Measurements from ENCODE around the gene ARID2. TPM values are rescaled to one million over a fixed set of nuclear protein-coding genes. Genes with fewer than 3 reads are reported as not detected.

Gene ARID2
- total and polyA plus RNA-seq, 2 donors from 2014 or later, result 4.4 to 35.7 TPM

GRCh38 chr12:45785315-45785714, 55.8 kb downstream of the ARID2 start:
- Histone ChIP-seq H3K4me1 (ENCODE audit: control insufficient read depth in 2 of 3, insufficient read depth in 2 of 3, low read depth in 1 of 3, low read length in 3 of 3) (peaks cover 0 to 3% (median 0%) of the 10 kb centered on the region in 3 donors), H3K27me3 (ENCODE audit: control insufficient read depth, insufficient read depth, low read length) (no peaks in the 10 kb centered on the region), H3K9me3 (ENCODE audit: control insufficient read depth in 2 of 3, insufficient read depth in 1 of 3, low read length in 3 of 3) (no peaks in the 10 kb centered on the region), H3K4me3 (ENCODE audit: low read length in 3 of 3) (no peak overlapping the region), H3K9ac (ENCODE audit: low read length in 3 of 3) (no peak overlapping the region), H3K36me3 (ENCODE audit: control insufficient read depth in 2 of 3, insufficient read depth in 3 of 3, low read length in 3 of 3) (no peaks in the 10 kb centered on the region), H3K27ac (ENCODE audit: low read depth in 2 of 2, low read length in 2 of 2) (no peak overlapping the region)
- TF ChIP-seq, protein P1, sequence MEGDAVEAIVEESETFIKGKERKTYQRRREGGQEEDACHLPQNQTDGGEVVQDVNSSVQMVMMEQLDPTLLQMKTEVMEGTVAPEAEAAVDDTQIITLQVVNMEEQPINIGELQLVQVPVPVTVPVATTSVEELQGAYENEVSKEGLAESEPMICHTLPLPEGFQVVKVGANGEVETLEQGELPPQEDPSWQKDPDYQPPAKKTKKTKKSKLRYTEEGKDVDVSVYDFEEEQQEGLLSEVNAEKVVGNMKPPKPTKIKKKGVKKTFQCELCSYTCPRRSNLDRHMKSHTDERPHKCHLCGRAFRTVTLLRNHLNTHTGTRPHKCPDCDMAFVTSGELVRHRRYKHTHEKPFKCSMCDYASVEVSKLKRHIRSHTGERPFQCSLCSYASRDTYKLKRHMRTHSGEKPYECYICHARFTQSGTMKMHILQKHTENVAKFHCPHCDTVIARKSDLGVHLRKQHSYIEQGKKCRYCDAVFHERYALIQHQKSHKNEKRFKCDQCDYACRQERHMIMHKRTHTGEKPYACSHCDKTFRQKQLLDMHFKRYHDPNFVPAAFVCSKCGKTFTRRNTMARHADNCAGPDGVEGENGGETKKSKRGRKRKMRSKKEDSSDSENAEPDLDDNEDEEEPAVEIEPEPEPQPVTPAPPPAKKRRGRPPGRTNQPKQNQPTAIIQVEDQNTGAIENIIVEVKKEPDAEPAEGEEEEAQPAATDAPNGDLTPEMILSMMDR (IDR thresholded peaks at IDR 0.05; ENCODE audit: borderline replicate concordance, extremely low read depth, insufficient read depth), result no peak
- DNase-seq, result peak in 1 of 5 donors; percentile 11
- FAIRE-seq, result no peak
- intact Hi-C loops (cut with DNase I), result no loop called here

DNA sequence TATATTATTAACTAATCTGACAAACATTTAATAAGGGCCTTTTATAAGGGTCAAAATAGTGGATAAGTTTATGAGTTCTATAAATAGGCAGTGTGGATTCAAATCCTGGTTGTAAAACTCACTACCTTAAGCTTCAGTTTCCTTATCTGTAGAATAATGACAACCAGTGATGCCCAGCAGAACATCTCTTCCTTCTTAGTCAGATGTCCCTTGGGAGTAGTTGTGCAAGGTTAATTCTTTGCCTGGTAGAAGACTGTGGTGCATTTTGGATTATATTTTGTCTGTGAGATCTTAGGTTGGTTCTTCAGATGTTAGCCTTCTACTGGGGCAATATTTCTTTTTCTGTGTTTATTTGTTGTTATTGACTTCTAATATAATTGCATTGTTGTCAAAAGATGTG, 59.5 kb downstream of the ARID2 start:
- DNase-seq (no peak), FAIRE-seq (no peak)
- intact Hi-C loops (cut with DNase I), result no loop called here
- no peak overlapping the region for H3K4me3 ChIP-seq (ENCODE audit: low read length in 3 of 3)
- H3K27ac ChIP-seq (ENCODE audit: low read depth in 2 of 2, low read length in 2 of 2), result no peak overlapping the region
- no peaks in the 10 kb centered on the region for H3K9me3 ChIP-seq (ENCODE audit: control insufficient read depth in 2 of 3, insufficient read depth in 1 of 3, low read length in 3 of 3)
- TF ChIP-seq, protein P1 (IDR thresholded peaks at IDR 0.05; ENCODE audit: borderline replicate concordance, extremely low read depth, insufficient read depth), result no peak
- H3K9ac ChIP-seq (ENCODE audit: low read length in 3 of 3), result no peak overlapping the region
- peaks cover 0 to 3% (median 0%) of the 10 kb centered on the region in 3 donors for H3K4me1 ChIP-seq (ENCODE audit: control insufficient read depth in 2 of 3, insufficient read depth in 2 of 3, low read depth in 1 of 3, low read length in 3 of 3)
- H3K36me3 ChIP-seq (ENCODE audit: control insufficient read depth in 2 of 3, insufficient read depth in 3 of 3, low read length in 3 of 3), result no peaks in the 10 kb centered on the region
- H3K27me3 ChIP-seq (ENCODE audit: control insufficient read depth, insufficient read depth, low read length), result no peaks in the 10 kb centered on the region

GRCh38 chr12:45794422-45794821, 64.9 kb downstream of the ARID2 start:
- no peaks in the 10 kb centered on the region for H3K9me3 ChIP-seq (ENCODE audit: control insufficient read depth in 2 of 3, insufficient read depth in 1 of 3, low read length in 3 of 3)
- no peaks in the 10 kb centered on the region for H3K36me3 ChIP-seq (ENCODE audit: control insufficient read depth in 2 of 3, insufficient read depth in 3 of 3, low read length in 3 of 3)
- FAIRE-seq, result no peak
- H3K27ac ChIP-seq (ENCODE audit: low read depth in 2 of 2, low read length in 2 of 2), result no peak overlapping the region
- H3K4me1 ChIP-seq (ENCODE audit: control insufficient read depth in 2 of 3, insufficient read depth in 2 of 3, low read depth in 1 of 3, low read length in 3 of 3), result no peaks in the 10 kb centered on the region
- TF ChIP-seq, protein P1 (IDR thresholded peaks at IDR 0.05; ENCODE audit: borderline replicate concordance, extremely low read depth, insufficient read depth), result no peak
- H3K4me3 ChIP-seq (ENCODE audit: low read length in 3 of 3), result no peak overlapping the region
- H3K9ac ChIP-seq (ENCODE audit: low read length in 3 of 3), result no peak overlapping the region
- no peaks in the 10 kb centered on the region for H3K27me3 ChIP-seq (ENCODE audit: control insufficient read depth, insufficient read depth, low read length)
- intact Hi-C loops (cut with DNase I), result no loop called here
- DNase-seq, result no peak

GRCh38 chr12:45801625-45802024, 72.1 kb downstream of the ARID2 start:
- DNase-seq, result no peak
- Histone ChIP-seq H3K9me3 (ENCODE audit: control insufficient read depth in 2 of 3, insufficient read depth in 1 of 3, low read length in 3 of 3) (no peaks in the 10 kb centered on the region), H3K36me3 (ENCODE audit: control insufficient read depth in 2 of 3, insufficient read depth in 3 of 3, low read length in 3 of 3) (no peaks in the 10 kb centered on the region), H3K9ac (ENCODE audit: low read length in 3 of 3) (no peak overlapping the region), H3K27ac (ENCODE audit: low read depth in 2 of 2, low read length in 2 of 2) (no peak overlapping the region), H3K4me1 (ENCODE audit: control insufficient read depth in 2 of 3, insufficient read depth in 2 of 3, low read depth in 1 of 3, low read length in 3 of 3) (no peaks in the 10 kb centered on the region), H3K4me3 (ENCODE audit: low read length in 3 of 3) (no peak overlapping the region), H3K27me3 (ENCODE audit: control insufficient read depth, insufficient read depth, low read length) (no peaks in the 10 kb centered on the region)
- TF ChIP-seq, protein P1 (IDR thresholded peaks at IDR 0.05; ENCODE audit: borderline replicate concordance, extremely low read depth, insufficient read depth), result no peak
- no peak for FAIRE-seq
- intact Hi-C loops (cut with DNase I), result no loop called here
